GM19467 (cell line): Measurements from ENCODE around the gene LPIN1.

ENCODE experiments used
- ATAC-seq: cut with Tn5 transposase; IDR thresholded peaks from one replicate; pipeline ENCODE4 v1.9.1; 2021; ENCODE audit warnings: mild to moderate bottlenecking, moderate library complexity; ENCODE audit not compliant: unreplicated experiment

The LPIN1 gene

DNA sequence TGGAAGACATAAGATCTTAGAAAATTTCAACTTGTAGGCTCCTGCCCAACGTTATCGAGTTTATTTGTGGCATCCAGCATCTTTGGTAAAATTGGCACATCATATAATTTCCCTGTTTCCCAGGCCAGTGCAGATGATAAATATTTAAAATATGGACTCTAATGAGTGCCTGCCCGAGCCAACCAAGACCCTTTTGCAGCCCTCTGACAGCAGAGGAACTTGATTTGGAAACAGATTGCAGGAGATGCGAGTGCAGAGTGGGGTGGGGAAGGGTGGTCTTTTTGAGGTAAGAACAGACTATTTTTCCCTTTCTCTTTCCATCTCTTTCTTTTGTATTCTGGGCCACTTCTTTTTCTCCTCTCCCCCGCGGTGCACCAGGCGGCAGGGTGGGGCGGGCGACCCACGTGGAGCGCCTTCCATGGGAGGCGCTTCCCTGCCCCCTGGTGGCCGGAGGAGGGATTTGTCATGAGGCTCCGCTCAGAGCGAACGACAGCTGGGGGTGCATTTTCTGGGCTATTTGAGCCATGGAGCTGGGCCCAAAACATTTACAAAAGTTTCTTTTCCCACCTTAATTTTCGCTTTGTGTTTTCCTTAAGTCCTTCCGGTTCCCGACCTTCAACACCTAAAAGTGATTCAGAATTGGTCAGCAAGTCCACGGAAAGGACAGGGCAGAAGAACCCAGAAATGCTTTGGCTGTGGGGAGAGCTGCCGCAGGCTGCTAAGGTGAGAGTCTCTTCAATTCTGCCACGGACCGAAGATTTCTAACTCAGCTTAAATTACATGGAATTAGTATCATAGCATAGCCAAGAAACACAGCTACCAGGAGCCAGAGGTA is 32.7 kb downstream of the LPIN1 start:
- peak; percentile 86 for ATAC-seq

GRCh38 chr2:11781602-11782001 is 35.2 kb downstream of the LPIN1 start:
- ATAC-seq: no peak

- ATAC-seq: no peak
Measured at GRCh38 chr2:11784280-11784679, 37.8 kb downstream of the LPIN1 start.

DNA sequence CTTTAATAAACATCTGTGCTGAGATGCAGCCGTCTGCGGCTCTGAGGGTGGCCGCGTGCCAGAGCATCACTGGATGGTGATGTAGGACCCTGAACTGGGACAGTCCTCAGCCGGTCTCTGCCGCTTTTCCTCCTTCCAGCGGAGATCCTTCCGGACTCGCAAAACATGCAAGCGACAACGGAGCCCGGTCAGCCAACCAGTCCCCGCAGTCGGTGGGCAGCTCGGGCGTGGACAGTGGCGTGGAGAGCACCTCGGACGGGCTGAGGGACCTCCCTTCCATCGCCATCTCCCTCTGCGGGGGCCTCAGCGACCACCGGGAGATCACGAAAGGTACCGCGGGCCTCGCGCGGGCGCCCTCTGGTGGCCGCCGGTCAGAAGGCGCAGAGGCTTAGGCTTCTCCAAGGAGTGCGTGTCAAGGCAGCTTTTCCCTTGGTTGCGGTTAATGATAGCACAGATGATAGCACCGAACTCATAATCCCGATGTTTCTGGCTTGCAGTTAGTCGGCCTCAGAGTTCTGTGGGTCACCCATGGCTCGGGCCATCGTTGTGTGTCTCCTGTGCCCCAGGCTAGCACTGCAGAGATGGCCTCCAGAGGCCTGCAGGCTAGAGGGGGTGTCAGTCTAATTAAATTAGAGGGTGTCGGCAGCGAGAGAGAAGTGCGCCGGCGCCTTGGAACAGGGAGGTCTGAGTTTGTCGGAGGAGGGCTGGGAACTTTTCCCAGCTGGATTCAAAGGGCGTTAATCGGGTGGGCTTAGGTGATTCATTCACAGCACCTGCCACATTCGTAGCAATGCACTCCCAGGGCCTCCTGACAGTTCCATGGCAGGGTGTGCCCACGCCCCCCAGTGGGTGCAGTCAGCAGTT is 38.5 kb downstream of the LPIN1 start:
- no peak for ATAC-seq

DNA sequence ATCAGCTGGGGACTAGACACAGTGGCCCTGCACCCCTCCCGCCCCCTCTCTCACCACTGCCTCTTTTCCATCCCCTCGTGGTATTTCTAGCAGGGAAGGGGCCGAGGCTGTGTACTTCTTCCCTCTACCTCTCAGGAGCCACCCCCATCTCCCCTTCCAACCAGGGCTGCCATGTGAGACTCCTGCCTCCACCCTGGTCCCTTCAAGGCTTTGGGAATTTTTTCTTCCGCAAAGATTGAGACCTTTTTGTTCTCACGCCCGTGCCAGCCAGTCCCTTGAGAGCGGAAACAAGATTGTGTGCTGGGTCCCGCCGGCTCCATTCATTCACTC is 39.1 kb downstream of the LPIN1 start:
- ATAC-seq: no peak

DNA sequence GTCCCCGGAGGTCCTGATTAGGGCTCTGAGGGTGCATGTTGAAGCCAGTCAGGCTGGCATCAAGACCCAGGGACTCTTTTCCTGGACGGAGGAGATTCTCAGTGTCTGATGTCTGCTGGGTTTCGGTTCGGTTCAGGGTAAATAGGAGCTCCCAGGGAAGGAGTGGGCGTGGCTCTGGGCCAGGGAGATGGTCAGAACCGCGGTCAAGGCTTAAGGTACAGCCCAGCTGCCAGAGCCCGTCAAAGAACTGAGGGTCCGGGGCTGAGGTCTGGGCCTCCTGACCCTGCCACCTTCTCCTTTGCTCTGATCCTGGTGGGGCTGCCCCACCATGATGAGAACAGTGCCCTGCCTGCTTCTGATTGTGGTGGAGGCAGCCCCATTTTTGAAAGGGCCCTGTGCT is 39.8 kb downstream of the LPIN1 start:
- ATAC-seq: no peak

DNA sequence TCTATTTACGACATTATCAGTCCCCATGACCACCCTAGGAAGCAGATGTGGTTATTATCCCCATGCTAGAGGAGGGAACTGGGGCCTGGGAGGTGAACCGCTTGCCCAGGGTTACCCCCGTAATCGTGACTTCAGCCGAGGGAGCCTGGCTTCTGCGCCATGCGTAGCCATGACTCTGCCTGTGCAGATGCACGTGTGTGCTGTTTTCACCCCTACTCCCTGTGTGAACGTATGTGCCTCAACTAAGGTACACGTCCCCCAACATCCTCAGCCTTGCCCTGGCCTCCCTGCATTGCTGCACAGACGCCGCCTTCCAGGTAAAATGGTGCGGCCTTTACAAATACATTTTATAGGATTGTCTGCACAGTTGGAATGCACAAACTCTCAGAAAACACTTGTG is 40.2 kb downstream of the LPIN1 start:
- no peak for ATAC-seq

DNA sequence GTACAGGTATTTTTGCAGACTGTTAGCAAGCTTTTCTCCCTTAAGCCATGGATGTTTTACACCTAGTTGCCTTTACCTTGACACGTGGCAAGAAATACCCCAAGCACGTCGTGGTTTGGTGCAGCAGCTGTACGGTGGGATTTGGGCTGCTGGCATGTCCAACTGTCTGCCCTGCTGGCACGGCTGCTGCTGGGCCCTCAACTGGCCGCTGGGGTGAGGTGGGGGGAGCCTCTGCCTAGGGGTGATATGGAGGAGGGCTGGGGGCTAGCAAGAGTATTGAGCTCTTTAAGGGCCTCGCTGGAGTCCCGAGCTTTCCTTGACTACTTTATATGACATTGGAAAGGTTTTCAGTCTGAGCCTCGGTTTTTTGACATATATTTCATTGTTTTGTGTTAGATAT is 41.6 kb downstream of the LPIN1 start:
- no peak for ATAC-seq

- no peak for ATAC-seq
Measured at GRCh38 chr2:11788461-11789124, 42.2 kb downstream of the LPIN1 start.

GRCh38 chr2:11789243-11789642 is 42.8 kb downstream of the LPIN1 start:
- ATAC-seq: no peak

GRCh38 chr2:11790228-11790627 is 43.8 kb downstream of the LPIN1 start:
- ATAC-seq: no peak

GRCh38 chr2:11795590-11795989 is 49.2 kb downstream of the LPIN1 start:
- ATAC-seq: no peak

GRCh38 chr2:11796190-11797171 is 50.0 kb downstream of the LPIN1 start:
- ATAC-seq: no peak

- ATAC-seq: no peak
Measured at GRCh38 chr2:11797846-11798245, 51.4 kb downstream of the LPIN1 start.

DNA sequence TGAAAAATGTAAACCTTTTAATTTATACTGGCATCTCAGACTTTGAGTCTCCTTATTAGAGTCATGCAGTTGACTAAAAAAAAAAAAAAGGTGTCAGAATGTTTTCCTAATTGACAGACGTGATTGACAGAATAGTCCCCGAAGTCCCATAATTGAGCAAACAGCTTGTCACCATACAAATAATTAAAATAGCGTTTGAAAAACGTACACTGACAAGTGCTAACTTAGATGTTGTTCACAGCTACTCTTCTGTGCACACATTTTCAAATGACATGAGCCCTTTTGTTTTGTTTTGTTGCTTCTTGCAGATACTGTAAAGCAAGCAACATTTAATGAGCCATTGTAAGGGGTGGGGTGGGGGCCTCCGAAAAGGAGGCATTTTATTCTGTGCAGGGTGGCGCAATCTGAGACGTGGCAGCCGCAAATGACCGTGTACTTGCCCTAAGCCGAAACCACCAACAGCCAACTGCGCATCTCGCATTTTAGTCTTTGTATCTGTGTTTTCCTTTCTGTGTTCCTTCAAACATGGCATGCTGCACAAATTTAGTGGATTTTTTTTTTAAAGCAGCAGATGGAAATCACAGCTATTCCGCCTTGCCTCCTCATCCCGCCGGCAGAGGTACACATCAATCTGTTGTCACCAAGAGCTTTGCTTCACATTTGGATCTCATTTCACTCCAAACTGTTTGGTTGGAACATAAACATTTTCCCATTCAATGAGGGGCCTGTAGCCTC is 52.4 kb downstream of the LPIN1 start:
- ATAC-seq: no peak

DNA sequence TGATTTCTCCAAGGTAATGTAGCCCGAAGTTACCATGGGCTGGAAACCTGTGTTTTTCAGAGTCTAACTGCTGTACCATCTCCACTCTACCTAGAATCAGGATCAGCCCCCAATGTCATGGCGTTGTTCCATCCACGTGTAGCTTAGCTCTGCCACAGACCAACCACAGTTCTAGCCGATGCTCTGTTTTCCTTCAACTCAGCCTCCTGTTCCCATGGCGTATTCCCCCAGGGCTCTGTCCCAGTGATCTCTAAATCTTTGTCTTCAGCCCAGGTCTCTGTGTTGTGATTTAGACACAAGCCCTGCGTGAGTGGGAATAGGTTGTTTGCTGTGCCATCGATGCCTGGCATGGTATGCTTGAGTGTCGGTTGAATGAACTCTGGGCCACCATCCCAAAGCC is 53.4 kb downstream of the LPIN1 start:
- ATAC-seq: no peak

GRCh38 chr2:11802782-11803191 is 56.4 kb downstream of the LPIN1 start:
- no peak for ATAC-seq

GRCh38 chr2:11805024-11805423 is 58.6 kb downstream of the LPIN1 start:
- ATAC-seq: no peak

DNA sequence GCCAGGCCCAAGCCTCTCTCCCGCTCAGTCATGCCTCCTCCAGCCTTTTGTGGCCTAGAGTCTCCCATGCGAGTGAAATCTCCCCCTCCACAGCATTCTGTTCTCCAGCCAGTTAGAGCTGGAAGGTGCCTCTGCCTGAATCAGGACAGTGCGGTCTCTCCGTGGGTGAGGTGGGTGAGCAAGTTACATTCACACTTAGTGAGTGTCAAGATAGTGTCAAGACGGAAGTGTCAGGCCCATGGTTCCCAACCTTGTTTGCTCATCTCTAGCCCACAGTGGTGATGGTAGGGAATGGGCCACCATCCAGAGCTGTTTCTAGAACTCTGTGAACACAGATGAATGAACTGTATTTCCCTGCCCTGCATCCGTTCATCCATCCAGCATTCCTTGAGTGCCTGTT is 59.5 kb downstream of the LPIN1 start:
- ATAC-seq: no peak
